H1 (cell line): ENCODE data around the gene GLRB. TPM values are rescaled to one million over a fixed set of nuclear protein-coding genes. Genes with fewer than 3 reads are reported as not detected.

ENCODE experiments used
- CTCF ChIA-PET: fragments of 300-600 bp; sonication (Branson Sonifier 250); formaldehyde crosslinking; loops from one replicate; lab custom pipeline; 2021; ENCODE audit not compliant: partially characterized antibody; lab: Charles Lee
- POLR2A ChIA-PET: fragments of 300-600 bp; sonication (Branson Sonifier 250); formaldehyde crosslinking; loops from one replicate; lab custom pipeline; 2021; ENCODE audit warnings: inconsistent platforms; ENCODE audit not compliant: partially characterized antibody; lab: Charles Lee
- DNase-seq, 2 experiments: peaks; one replicate each; pipeline versions ENCODE4 v3.0.0 to v3.0.0-alpha.2; 2010 to 2022; ENCODE audit warnings: low spot score in 2 of 2, low read depth in 1 of 2, mixed read lengths in 1 of 2
- FAIRE-seq: peaks from 2 replicates; lab custom pipeline; 2011; peaks lifted over from hg19 to GRCh38; lab: Jason Lieb, UNC
- H2AFZ ChIP-seq: 2 replicates; pipeline ENCODE4 v1.8.1; 2012; ENCODE audit warnings: low read length, inconsistent platforms
- H2AK5ac ChIP-seq: 2 replicates; pipeline ENCODE4 v1.6.1; 2013; ENCODE audit warnings: low read depth, low read length
- H2BK120ac ChIP-seq: replicated peaks from 2 replicates; pipeline ENCODE3; 2013; ENCODE audit warnings: low read depth, low read length, inconsistent platforms
- H2BK12ac ChIP-seq: 2 replicates; pipeline ENCODE4 v1.6.1; 2013; ENCODE audit warnings: low read depth, low read length
- H2BK15ac ChIP-seq: 2 replicates; pipeline ENCODE4 v1.6.1; 2013; ENCODE audit warnings: low read length
- H2BK20ac ChIP-seq: 2 replicates; pipeline ENCODE4 v1.6.1; 2013; ENCODE audit warnings: low read length
- H2BK5ac ChIP-seq: 2 replicates; pipeline ENCODE4 v1.6.1; 2013; ENCODE audit warnings: low read depth, low read length
- H3K14ac ChIP-seq: 2 replicates; pipeline ENCODE4 v1.6.1; 2013; ENCODE audit warnings: inconsistent platforms; ENCODE audit not compliant: insufficient read length
- H3K18ac ChIP-seq: 2 replicates; pipeline ENCODE4 v1.6.1; 2013; ENCODE audit warnings: low read length; ENCODE audit errors: extremely low read depth
- H3K23ac ChIP-seq: 2 replicates; pipeline ENCODE4 v1.6.1; 2013; ENCODE audit warnings: inconsistent platforms; ENCODE audit not compliant: insufficient read length
- H3K23me2 ChIP-seq: 2 replicates; pipeline ENCODE4 v1.6.1; 2013; ENCODE audit warnings: low read depth, low read length
- H3K27ac ChIP-seq: 2 replicates; pipeline ENCODE4 v1.6.1; 2011; ENCODE audit warnings: low read depth, low read length, inconsistent platforms
- H3K27me3 ChIP-seq, 4 experiments: replicated peaks in 1 of 4; 1 replicate in 1 of 4; 2 replicates in 3 of 4; pipeline versions ENCODE4 v1.6.1 to v1.8.1; 2011 to 2013; ENCODE audit warnings: low read length in 3 of 4, mild to moderate bottlenecking in 3 of 4, inconsistent platforms in 2 of 4, mixed read lengths in 2 of 4, moderate library complexity in 1 of 4; ENCODE audit not compliant: control insufficient read depth in 3 of 4, insufficient read depth in 3 of 4; ENCODE audit errors: extremely low read depth in 1 of 4
- H3K36me3 ChIP-seq, 4 experiments: 2 replicates each; pipeline versions ENCODE4 v1.6.1 to v1.8.1; 2011 to 2013; ENCODE audit warnings: mild to moderate bottlenecking in 4 of 4, low read length in 3 of 4, moderate library complexity in 2 of 4, control low read depth in 1 of 4, inconsistent platforms in 1 of 4; ENCODE audit not compliant: insufficient read depth in 4 of 4, control insufficient read depth in 2 of 4
- H3K4ac ChIP-seq: replicated peaks from 2 replicates; pipeline ENCODE3; 2013; ENCODE audit warnings: low read length, low read depth, mixed read lengths, inconsistent platforms; ENCODE audit not compliant: insufficient read length
- H3K4me1 ChIP-seq, 4 experiments: replicated peaks in 1 of 4; 1 replicate in 1 of 4; 2 replicates in 3 of 4; pipeline versions ENCODE4 v1.6.1 to v1.8.1; 2011 to 2013; ENCODE audit warnings: low read length in 3 of 4, inconsistent platforms in 2 of 4, mixed read lengths in 1 of 4; ENCODE audit not compliant: insufficient read depth in 4 of 4, control insufficient read depth in 3 of 4
- H3K4me2 ChIP-seq, 2 experiments: 2 replicates each; pipeline versions ENCODE4 v1.6.1 to v1.8.1; 2011 to 2013; ENCODE audit warnings: low read depth in 2 of 2, low read length in 2 of 2, control low read depth in 1 of 2, inconsistent platforms in 1 of 2, mild to moderate bottlenecking in 1 of 2; ENCODE audit not compliant: insufficient read depth in 1 of 2
- H3K4me3 ChIP-seq, 4 experiments: fragments of 200-600, 300-600 bp in 1 of 4; sonication (generic), shearing (Covaris generic), sonication (Bioruptor Twin) in 1 of 4; 2 replicates each; pipeline versions ENCODE4 v1.5.1 to v1.8.1; 2011 to 2016; ENCODE audit warnings: low read length in 4 of 4, low read depth in 3 of 4, control low read depth in 2 of 4, inconsistent platforms in 2 of 4, mild to moderate bottlenecking in 2 of 4, mixed read lengths in 1 of 4, moderate library complexity in 1 of 4; ENCODE audit not compliant: insufficient read depth in 2 of 4; ENCODE audit errors: extremely low read depth in 1 of 4
- H3K56ac ChIP-seq: replicated peaks from 2 replicates; pipeline ENCODE3; 2013; ENCODE audit warnings: low read depth, mild to moderate bottlenecking, mixed read lengths, low read length, inconsistent platforms; ENCODE audit not compliant: insufficient read length
- H3K79me1 ChIP-seq: 2 replicates; pipeline ENCODE4 v1.6.1; 2013; ENCODE audit warnings: low read depth, low read length, control low read depth
- H3K79me2 ChIP-seq, 2 experiments: 2 replicates each; pipeline versions ENCODE4 v1.6.1 to v1.8.1; 2012 to 2013; ENCODE audit warnings: low read length in 2 of 2, mild to moderate bottlenecking in 2 of 2, inconsistent platforms in 1 of 2; ENCODE audit not compliant: insufficient read depth in 2 of 2, control insufficient read depth in 1 of 2
- H3K9ac ChIP-seq, 4 experiments: replicated peaks in 1 of 4; 1 replicate in 1 of 4; 2 replicates in 3 of 4; pipeline versions ENCODE4 v1.6.1 to v1.8.1; 2011 to 2013; ENCODE audit warnings: low read depth in 3 of 4, low read length in 3 of 4, control low read depth in 2 of 4, mild to moderate bottlenecking in 2 of 4, moderate library complexity in 2 of 4, inconsistent platforms in 1 of 4; ENCODE audit errors: extremely low read depth in 1 of 4
- H3K9me3 ChIP-seq, 2 experiments: 2 replicates each; pipeline versions ENCODE4 v1.6.1 to v1.8.1; 2012 to 2013; ENCODE audit warnings: mild to moderate bottlenecking in 2 of 2, moderate library complexity in 2 of 2, control low read depth in 1 of 2, inconsistent platforms in 1 of 2, low read depth in 1 of 2, low read length in 1 of 2, mixed read lengths in 1 of 2; ENCODE audit not compliant: insufficient read depth in 2 of 2
- H4K20me1 ChIP-seq, 2 experiments: replicated peaks in 1 of 2; 2 replicates each; pipeline versions ENCODE3 to v1.8.1; 2011 to 2013; ENCODE audit warnings: inconsistent platforms in 2 of 2, low read length in 2 of 2, mild to moderate bottlenecking in 1 of 2; ENCODE audit not compliant: insufficient read depth in 2 of 2, control insufficient read depth in 1 of 2
- H4K5ac ChIP-seq: 2 replicates; pipeline ENCODE4 v1.6.1; 2013; ENCODE audit warnings: low read length, low read depth, mixed read lengths, inconsistent platforms; ENCODE audit not compliant: insufficient read length
- H4K8ac ChIP-seq: 2 replicates; pipeline ENCODE4 v1.8.0; 2013; ENCODE audit warnings: mild to moderate bottlenecking, moderate library complexity, low read length, inconsistent platforms; ENCODE audit not compliant: insufficient read depth; ENCODE audit errors: extremely low read depth
- H4K91ac ChIP-seq: replicated peaks from 2 replicates; pipeline ENCODE3; 2013; ENCODE audit warnings: low read length, mixed read lengths, inconsistent platforms; ENCODE audit not compliant: insufficient read length
- BACH1 ChIP-seq: IDR thresholded peaks from 2 replicates; pipeline ENCODE4 v1.6.1; 2012; ENCODE audit warnings: low read length, improper control_type of control experiment
- BRCA1 ChIP-seq: IDR thresholded peaks from 2 replicates; pipeline ENCODE4 v1.6.1; 2012; ENCODE audit warnings: low read depth, low read length, improper control_type of control experiment
- CHD1 ChIP-seq: IDR thresholded peaks from 2 replicates; pipeline ENCODE4 v1.6.1; 2012; ENCODE audit warnings: low read depth, low read length, improper control_type of control experiment
- CHD2 ChIP-seq: IDR thresholded peaks from 2 replicates; pipeline ENCODE4 v1.6.1; 2012; ENCODE audit warnings: low read length, improper control_type of control experiment
- EZH2 ChIP-seq: fragments of 200-600 bp; sonication (generic); IDR thresholded peaks from 2 replicates; pipeline ENCODE4 v1.7.1; 2012; ENCODE audit warnings: low read depth, mild to moderate bottlenecking, moderate library complexity, low read length, inconsistent platforms; ENCODE audit not compliant: severe bottlenecking
- FOSL1 ChIP-seq: IDR thresholded peaks from 2 replicates; pipeline ENCODE4 v1.6.1; 2011; ENCODE audit warnings: mild to moderate bottlenecking, low read depth, low read length, moderate library complexity; ENCODE audit not compliant: insufficient read depth
- JUND ChIP-seq: IDR thresholded peaks from 2 replicates; pipeline ENCODE4 v1.6.1; 2011; ENCODE audit warnings: mild to moderate bottlenecking, improper control_type of control experiment, low read length
- KDM1A ChIP-seq: fragments of 200-600, 300-600 bp; sonication (generic); IDR thresholded peaks from 2 replicates; pipeline ENCODE4 v1.7.1; 2016; ENCODE audit warnings: mild to moderate bottlenecking, low read length, borderline replicate concordance
- MAFK ChIP-seq: IDR thresholded peaks from 2 replicates; pipeline ENCODE4 v1.6.1; 2012; ENCODE audit warnings: low read depth, mild to moderate bottlenecking, improper control_type of control experiment, low read length
- MAX ChIP-seq: IDR thresholded peaks from 2 replicates; pipeline ENCODE4 v1.6.1; 2012; ENCODE audit warnings: inconsistent platforms
- NRF1 ChIP-seq: IDR thresholded peaks from 2 replicates; pipeline ENCODE4 v1.6.1; 2011; ENCODE audit warnings: mild to moderate bottlenecking, low read depth, low read length, improper control_type of control experiment
- POLR2A ChIP-seq, 2 experiments: IDR thresholded peaks; 1 replicate in 1 of 2; 2 replicates in 1 of 2; pipeline ENCODE4 v1.6.1; 2011; ENCODE audit warnings: low read depth in 2 of 2, low read length in 2 of 2, mild to moderate bottlenecking in 2 of 2; ENCODE audit errors: control extremely low read depth in 1 of 2
- RAD21 ChIP-seq, 2 experiments: IDR thresholded peaks in 1 of 2; conservative IDR thresholded peaks in 1 of 2; 2 replicates each; pipeline ENCODE4 v1.6.1; 2011; ENCODE audit warnings: low read depth in 2 of 2, low read length in 2 of 2, improper control_type of control experiment in 1 of 2, inconsistent platforms in 1 of 2, mild to moderate bottlenecking in 1 of 2, moderate library complexity in 1 of 2
- YY1 ChIP-seq: IDR thresholded peaks from 2 replicates; pipeline ENCODE4 v1.6.1; 2011; ENCODE audit warnings: low read depth, mild to moderate bottlenecking, low read length
- polyA plus RNA-seq, 7 experiments: library from polyadenylated mRNA; depleted of rRNA in 3 of 7; stranded (reverse) in 5 of 7; unstranded in 2 of 7; fragments of >200 nt in 5 of 7; fragments of 200-250 nt in 2 of 7; gene quantifications; 1 replicate in 5 of 7; 2 replicates in 1 of 7; 4 replicates in 1 of 7; pipeline versions ENCODE4 v1.2.1 to v1.2.3, GENCODE V29; 2011 to 2013; ENCODE audit warnings: missing spikeins in 2 of 7, mixed read lengths in 2 of 7
- total RNA-seq: library from RNA; stranded (reverse); fragmentation: NEBNext Ultra II Directional; extraction: Animal tissue kit (Norgen Biotek cat#: 25700); gene quantifications from 2 replicates; pipeline ENCODE4 v1.2.1, GENCODE V29; 2021

Gene GLRB
- total and polyA plus RNA-seq, 2 of the 8 experiments (the other 6 are each of a cell fraction or from before 2014, with no cell fraction given), result 0.33 to 1.1 TPM

GRCh38 chr4:157185363-157185762 lies 109.4 kb downstream of the GLRB start:
- H3K23me2 ChIP-seq, result no peaks in the 10 kb centered on the region
- no peak overlapping the region for H4K8ac ChIP-seq
- DNase-seq (no peak), FAIRE-seq (no peak)
- no peak overlapping the region for H3K23ac ChIP-seq
- POLR2A ChIA-PET, result no interaction called here
- no peak overlapping the region for H3K4ac ChIP-seq
- TF ChIP-seq BACH1, result no peak
- TF ChIP-seq FOSL1, result no peak
- TF ChIP-seq CHD1, result no peak
- no peak for TF ChIP-seq CHD2
- no peak for TF ChIP-seq RAD21 (IDR thresholded peaks at IDR 0.05 in 1 of 2, conservative IDR thresholded peaks at IDR 0.05 in 1 of 2; ENCODE audit: low read depth in 2 of 2, low read length in 2 of 2)
- no peak for TF ChIP-seq BRCA1
- no peak for TF ChIP-seq MAFK
- TF ChIP-seq POLR2A (IDR thresholded peaks at IDR 0.05; ENCODE audit: control extremely low read depth in 1 of 2, low read depth in 2 of 2, low read length in 2 of 2), result no peak
- TF ChIP-seq EZH2, result no peak
- no peak for TF ChIP-seq KDM1A
- TF ChIP-seq YY1, result no peak
- no peak for TF ChIP-seq JUND
- TF ChIP-seq MAX, result no peak
- no peak for TF ChIP-seq NRF1
- H2AFZ ChIP-seq, result no peak overlapping the region
- no peaks in the 10 kb centered on the region for H3K79me2 ChIP-seq
- H3K79me1 ChIP-seq, result no peaks in the 10 kb centered on the region
- H3K36me3 ChIP-seq, result no peaks in the 10 kb centered on the region
- H2BK20ac ChIP-seq, result no peak overlapping the region
- no peak overlapping the region for H3K18ac ChIP-seq
- H2BK15ac ChIP-seq, result no peak overlapping the region
- no peak overlapping the region for H3K27ac ChIP-seq
- H2BK12ac ChIP-seq, result no peak overlapping the region
- H3K27me3 ChIP-seq, result no peaks in the 10 kb centered on the region
- H3K14ac ChIP-seq, result no peak overlapping the region
- no peak overlapping the region for H4K91ac ChIP-seq
- no peaks in the 10 kb centered on the region for H4K20me1 ChIP-seq
- H4K5ac ChIP-seq, result no peak overlapping the region
- no peak overlapping the region for H2BK120ac ChIP-seq
- H3K4me3 ChIP-seq, result no peak overlapping the region
- CTCF ChIA-PET, result no interaction called here
- H3K56ac ChIP-seq, result no peak overlapping the region
- no peak overlapping the region for H3K9ac ChIP-seq
- H3K4me2 ChIP-seq, result no peak overlapping the region
- H2AK5ac ChIP-seq, result no peak overlapping the region
- peaks cover 0 to 4% (median 0%) of the 10 kb centered on the region in 4 experiments; a peak in 1 of 7 replicates for H3K4me1 ChIP-seq
- H3K9me3 ChIP-seq, result no peaks in the 10 kb centered on the region; a peak in 1 of 4 replicates
- H2BK5ac ChIP-seq, result no peak overlapping the region
